ENCODE data around the gene EIF2AK2.

Gene EIF2AK2

GRCh38 chr2:37132914-37133313 lies 23.9 kb downstream of the EIF2AK2 start:
- Histone ChIP-seq H3K9ac (ENCODE audit: low read length) (no peak overlapping the region), H3K4me1 (ENCODE audit: control insufficient read depth, insufficient read depth, low read length) (peaks cover 4% of the 10 kb centered on the region), H3K36me3 (ENCODE audit: control insufficient read depth, insufficient read depth, low read length, severe bottlenecking) (peaks cover 90% of the 10 kb centered on the region), H3K4me3 (ENCODE audit: low read length) (no peak overlapping the region), H3K9me3 (ENCODE audit: control insufficient read depth, low read length) (no peaks in the 10 kb centered on the region), H3K27me3 (replicated peaks; ENCODE audit: control insufficient read depth, insufficient read depth, low read length) (no peaks in the 10 kb centered on the region)
- no peak for DNase-seq (ENCODE audit: low read depth)

DNA sequence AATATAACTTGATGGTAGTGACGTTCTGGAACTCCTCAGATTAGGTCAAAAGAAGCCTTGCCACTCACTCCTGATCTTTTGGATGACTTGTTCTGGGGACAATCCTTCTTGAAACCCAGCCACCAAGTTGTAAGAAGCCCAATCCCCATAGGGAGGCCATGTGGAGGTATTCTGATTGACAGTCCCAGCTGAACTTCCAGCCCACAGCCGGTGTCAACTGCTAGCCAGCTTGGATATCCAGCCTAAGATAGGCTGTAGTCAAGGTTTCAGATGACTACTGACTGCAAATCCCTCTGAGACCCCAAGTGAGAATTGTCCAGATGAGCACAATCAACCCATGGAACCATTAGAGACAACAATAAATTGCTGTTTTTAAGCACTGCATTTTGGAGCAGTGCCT lies 31.4 kb downstream of the EIF2AK2 start:
- Histone ChIP-seq H3K9me3 (ENCODE audit: control insufficient read depth, low read length) (no peaks in the 10 kb centered on the region), H3K4me3 (ENCODE audit: low read length) (no peak overlapping the region), H3K4me1 (ENCODE audit: control insufficient read depth, insufficient read depth, low read length) (no peaks in the 10 kb centered on the region), H3K36me3 (ENCODE audit: control insufficient read depth, insufficient read depth, low read length, severe bottlenecking) (peaks cover 60% of the 10 kb centered on the region), H3K27me3 (replicated peaks; ENCODE audit: control insufficient read depth, insufficient read depth, low read length) (no peaks in the 10 kb centered on the region), H3K9ac (ENCODE audit: low read length) (no peak overlapping the region)
- no peak for DNase-seq (ENCODE audit: low read depth)

GRCh38 chr2:37119157-37119556 lies 37.6 kb downstream of the EIF2AK2 start:
- Histone ChIP-seq H3K4me1 (ENCODE audit: control insufficient read depth, insufficient read depth, low read length) (peaks cover 10% of the 10 kb centered on the region), H3K36me3 (ENCODE audit: control insufficient read depth, insufficient read depth, low read length, severe bottlenecking) (peaks cover 52% of the 10 kb centered on the region), H3K9ac (ENCODE audit: low read length) (no peak overlapping the region), H3K9me3 (ENCODE audit: control insufficient read depth, low read length) (no peaks in the 10 kb centered on the region), H3K27me3 (replicated peaks; ENCODE audit: control insufficient read depth, insufficient read depth, low read length) (no peaks in the 10 kb centered on the region), H3K4me3 (ENCODE audit: low read length) (no peak overlapping the region)
- no peak for DNase-seq (ENCODE audit: low read depth)

GRCh38 chr2:37117566-37117965 lies 39.2 kb downstream of the EIF2AK2 start:
- H3K27me3 ChIP-seq (replicated peaks; ENCODE audit: control insufficient read depth, insufficient read depth, low read length) = no peaks in the 10 kb centered on the region
- peaks cover 53% of the 10 kb centered on the region for H3K36me3 ChIP-seq (ENCODE audit: control insufficient read depth, insufficient read depth, low read length, severe bottlenecking)
- no peak for DNase-seq (ENCODE audit: low read depth)
- H3K4me3 ChIP-seq (ENCODE audit: low read length) = no peak overlapping the region
- H3K9me3 ChIP-seq (ENCODE audit: control insufficient read depth, low read length) = no peaks in the 10 kb centered on the region
- H3K9ac ChIP-seq (ENCODE audit: low read length) = no peak overlapping the region
- peaks cover 10% of the 10 kb centered on the region for H3K4me1 ChIP-seq (ENCODE audit: control insufficient read depth, insufficient read depth, low read length)

DNA sequence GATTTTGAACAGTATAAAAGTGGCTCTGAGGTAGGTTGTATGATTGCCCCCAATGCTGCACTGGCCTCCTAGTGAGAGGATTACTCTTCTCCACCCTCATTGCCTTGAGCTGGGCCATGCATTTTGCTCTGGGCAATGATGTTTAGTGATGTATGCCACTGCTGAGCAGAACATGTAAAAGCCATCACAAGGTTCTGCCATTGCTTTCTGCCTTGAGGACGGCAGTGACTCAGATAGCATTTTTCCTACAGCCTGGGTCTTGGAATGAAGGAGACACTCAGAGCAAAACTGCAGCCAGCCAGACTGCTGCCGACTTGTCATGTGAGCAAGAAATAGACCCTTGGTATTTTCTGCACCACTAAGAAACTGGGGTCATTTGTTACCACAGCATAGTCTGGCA lies 44.8 kb downstream of the EIF2AK2 start:
- peaks cover 66% of the 10 kb centered on the region for H3K36me3 ChIP-seq (ENCODE audit: control insufficient read depth, insufficient read depth, low read length, severe bottlenecking)
- no peak overlapping the region for H3K9ac ChIP-seq (ENCODE audit: low read length)
- no peaks in the 10 kb centered on the region for H3K4me1 ChIP-seq (ENCODE audit: control insufficient read depth, insufficient read depth, low read length)
- H3K9me3 ChIP-seq (ENCODE audit: control insufficient read depth, low read length) = no peaks in the 10 kb centered on the region
- no peak for DNase-seq (ENCODE audit: low read depth)
- H3K4me3 ChIP-seq (ENCODE audit: low read length) = no peak overlapping the region
- no peaks in the 10 kb centered on the region for H3K27me3 ChIP-seq (replicated peaks; ENCODE audit: control insufficient read depth, insufficient read depth, low read length)

DNA sequence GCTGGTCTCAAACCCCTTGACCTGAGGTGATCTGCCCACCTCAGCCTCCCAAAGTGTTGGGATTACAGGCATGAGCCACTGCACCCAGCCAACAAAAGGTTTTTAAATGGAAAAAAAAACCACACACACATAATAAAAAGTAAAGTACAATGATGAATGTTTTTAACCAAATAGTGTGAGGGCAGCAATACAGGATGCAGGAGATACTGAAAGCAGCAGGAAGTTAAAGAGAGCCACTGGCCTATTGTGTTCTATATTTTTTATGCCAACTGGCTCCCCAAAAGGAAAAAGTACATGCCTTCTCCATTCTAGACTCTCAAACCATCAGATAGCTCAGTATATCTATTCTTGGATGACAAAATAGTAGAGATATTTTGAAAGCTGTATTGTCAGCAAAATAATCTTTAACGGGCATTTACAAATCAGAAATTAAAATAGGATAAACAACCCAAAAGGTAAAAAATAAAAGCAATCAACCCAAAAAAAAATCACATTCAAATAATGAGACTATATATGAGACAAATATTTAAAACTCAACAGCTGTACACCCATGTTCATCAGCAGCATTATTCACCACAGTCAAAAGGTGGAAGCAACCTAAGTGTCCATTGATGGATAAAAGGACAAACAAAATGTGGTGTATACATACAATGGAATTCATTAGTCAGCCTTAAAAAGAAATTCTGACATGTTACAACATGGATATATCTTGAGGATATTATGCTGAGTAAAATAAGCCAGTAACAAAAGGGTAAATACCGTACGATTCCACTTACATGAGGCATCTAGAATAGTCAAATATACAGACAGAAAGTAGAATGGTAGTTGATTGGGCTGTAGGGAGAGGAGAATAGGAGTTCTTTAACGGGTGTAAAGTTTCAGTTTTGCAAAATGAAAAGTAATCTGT lies 46.2 kb downstream of the EIF2AK2 start:
- no peak for DNase-seq (ENCODE audit: low read depth)

DNA sequence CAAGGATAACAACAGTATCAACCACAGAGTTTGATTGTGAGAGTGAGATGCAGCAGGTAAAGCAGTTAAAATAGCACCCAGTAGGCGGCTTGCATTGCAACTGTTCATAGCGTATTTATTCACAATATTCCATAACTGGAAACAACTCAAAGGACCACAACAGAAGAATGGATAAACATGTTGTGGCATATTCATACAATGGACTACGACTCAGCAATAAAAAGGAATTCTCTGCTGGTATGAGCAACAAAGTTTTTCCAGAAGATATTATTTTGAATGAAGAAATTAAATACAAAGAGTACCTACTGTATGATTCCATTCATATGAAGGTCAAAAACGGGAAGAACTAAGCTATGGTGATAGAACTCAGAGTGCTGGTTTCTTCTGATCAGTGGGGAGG lies 47.3 kb downstream of the EIF2AK2 start:
- Histone ChIP-seq H3K9me3 (ENCODE audit: control insufficient read depth, low read length) (no peaks in the 10 kb centered on the region), H3K4me1 (ENCODE audit: control insufficient read depth, insufficient read depth, low read length) (no peaks in the 10 kb centered on the region), H3K9ac (ENCODE audit: low read length) (no peak overlapping the region), H3K36me3 (ENCODE audit: control insufficient read depth, insufficient read depth, low read length, severe bottlenecking) (peaks cover 79% of the 10 kb centered on the region), H3K4me3 (ENCODE audit: low read length) (no peak overlapping the region), H3K27me3 (replicated peaks; ENCODE audit: control insufficient read depth, insufficient read depth, low read length) (no peaks in the 10 kb centered on the region)
- DNase-seq (ENCODE audit: low read depth) = no peak

More for the DNA sequence above, 46.2 kb downstream of the EIF2AK2 start:
- no peaks in the 10 kb centered on the region for H3K9me3 ChIP-seq (ENCODE audit: control insufficient read depth, low read length)
- H3K4me3 ChIP-seq (ENCODE audit: low read length) = no peak overlapping the region
- H3K27me3 ChIP-seq (replicated peaks; ENCODE audit: control insufficient read depth, insufficient read depth, low read length) = no peaks in the 10 kb centered on the region
- H3K36me3 ChIP-seq (ENCODE audit: control insufficient read depth, insufficient read depth, low read length, severe bottlenecking) = peaks cover 72% of the 10 kb centered on the region
- H3K9ac ChIP-seq (ENCODE audit: low read length) = no peak overlapping the region
- H3K4me1 ChIP-seq (ENCODE audit: control insufficient read depth, insufficient read depth, low read length) = no peaks in the 10 kb centered on the region

GRCh38 chr2:37105150-37105549 lies 51.6 kb downstream of the EIF2AK2 start:
- no peak overlapping the region for H3K9ac ChIP-seq (ENCODE audit: low read length)
- H3K36me3 ChIP-seq (ENCODE audit: control insufficient read depth, insufficient read depth, low read length, severe bottlenecking) = peaks cover 79% of the 10 kb centered on the region
- peaks cover 8% of the 10 kb centered on the region for H3K4me1 ChIP-seq (ENCODE audit: control insufficient read depth, insufficient read depth, low read length)
- no peaks in the 10 kb centered on the region for H3K9me3 ChIP-seq (ENCODE audit: control insufficient read depth, low read length)
- no peak for DNase-seq (ENCODE audit: low read depth)
- H3K27me3 ChIP-seq (replicated peaks; ENCODE audit: control insufficient read depth, insufficient read depth, low read length) = no peaks in the 10 kb centered on the region
- H3K4me3 ChIP-seq (ENCODE audit: low read length) = no peak overlapping the region

GRCh38 chr2:37104178-37104577 lies 52.6 kb downstream of the EIF2AK2 start:
- no peaks in the 10 kb centered on the region for H3K27me3 ChIP-seq (replicated peaks; ENCODE audit: control insufficient read depth, insufficient read depth, low read length)
- no peak overlapping the region for H3K9ac ChIP-seq (ENCODE audit: low read length)
- H3K4me1 ChIP-seq (ENCODE audit: control insufficient read depth, insufficient read depth, low read length) = peaks cover 10% of the 10 kb centered on the region
- H3K9me3 ChIP-seq (ENCODE audit: control insufficient read depth, low read length) = no peaks in the 10 kb centered on the region
- H3K4me3 ChIP-seq (ENCODE audit: low read length) = no peak overlapping the region
- no peak for DNase-seq (ENCODE audit: low read depth)
- peaks cover 80% of the 10 kb centered on the region for H3K36me3 ChIP-seq (ENCODE audit: control insufficient read depth, insufficient read depth, low read length, severe bottlenecking)

DNA sequence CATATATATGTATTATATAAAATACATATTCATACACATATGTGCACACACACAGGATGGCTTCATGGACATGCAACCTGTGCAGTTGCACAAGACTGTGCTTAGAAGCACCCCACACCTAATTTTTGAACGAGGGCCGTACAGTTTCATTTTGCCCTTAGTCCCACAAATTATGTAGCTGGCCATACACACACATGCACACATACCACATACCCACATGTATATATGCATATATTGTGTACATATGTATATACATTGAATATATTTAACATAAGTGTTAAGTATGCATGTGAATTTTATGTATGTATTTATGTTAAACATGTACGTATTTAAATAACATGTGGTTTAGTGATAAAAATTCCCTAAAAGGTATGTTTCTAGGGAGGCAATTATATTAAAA lies 54.2 kb downstream of the EIF2AK2 start:
- DNase-seq (ENCODE audit: low read depth) = no peak
- Histone ChIP-seq H3K36me3 (ENCODE audit: control insufficient read depth, insufficient read depth, low read length, severe bottlenecking) (peaks cover 76% of the 10 kb centered on the region), H3K9ac (ENCODE audit: low read length) (no peak overlapping the region), H3K4me1 (ENCODE audit: control insufficient read depth, insufficient read depth, low read length) (peaks cover 19% of the 10 kb centered on the region), H3K4me3 (ENCODE audit: low read length) (no peak overlapping the region), H3K27me3 (replicated peaks; ENCODE audit: control insufficient read depth, insufficient read depth, low read length) (no peaks in the 10 kb centered on the region), H3K9me3 (ENCODE audit: control insufficient read depth, low read length) (no peaks in the 10 kb centered on the region)

GRCh38 chr2:37100054-37100453 lies 56.7 kb downstream of the EIF2AK2 start:
- peaks cover 73% of the 10 kb centered on the region for H3K36me3 ChIP-seq (ENCODE audit: control insufficient read depth, insufficient read depth, low read length, severe bottlenecking)
- no peak overlapping the region for H3K4me3 ChIP-seq (ENCODE audit: low read length)
- no peak for DNase-seq (ENCODE audit: low read depth)

More at GRCh38 chr2:37100054-37100453, 56.7 kb downstream of the EIF2AK2 start:
- no peaks in the 10 kb centered on the region for H3K9me3 ChIP-seq (ENCODE audit: control insufficient read depth, low read length)
- no peaks in the 10 kb centered on the region for H3K27me3 ChIP-seq (replicated peaks; ENCODE audit: control insufficient read depth, insufficient read depth, low read length)
- H3K9ac ChIP-seq (ENCODE audit: low read length) = no peak overlapping the region
- peaks cover 42% of the 10 kb centered on the region for H3K4me1 ChIP-seq (ENCODE audit: control insufficient read depth, insufficient read depth, low read length)
